GM19099 (cell line): ENCODE results near the gene IFT122.

Experiments used
- POLR2A ChIP-seq: IDR thresholded peaks from 3 replicates; pipeline ENCODE4 v1.6.1; 2011; ENCODE audit warnings: low read depth; ENCODE audit not compliant: insufficient read length; ENCODE audit errors: extremely low read depth

IFT122 gene

DNA sequence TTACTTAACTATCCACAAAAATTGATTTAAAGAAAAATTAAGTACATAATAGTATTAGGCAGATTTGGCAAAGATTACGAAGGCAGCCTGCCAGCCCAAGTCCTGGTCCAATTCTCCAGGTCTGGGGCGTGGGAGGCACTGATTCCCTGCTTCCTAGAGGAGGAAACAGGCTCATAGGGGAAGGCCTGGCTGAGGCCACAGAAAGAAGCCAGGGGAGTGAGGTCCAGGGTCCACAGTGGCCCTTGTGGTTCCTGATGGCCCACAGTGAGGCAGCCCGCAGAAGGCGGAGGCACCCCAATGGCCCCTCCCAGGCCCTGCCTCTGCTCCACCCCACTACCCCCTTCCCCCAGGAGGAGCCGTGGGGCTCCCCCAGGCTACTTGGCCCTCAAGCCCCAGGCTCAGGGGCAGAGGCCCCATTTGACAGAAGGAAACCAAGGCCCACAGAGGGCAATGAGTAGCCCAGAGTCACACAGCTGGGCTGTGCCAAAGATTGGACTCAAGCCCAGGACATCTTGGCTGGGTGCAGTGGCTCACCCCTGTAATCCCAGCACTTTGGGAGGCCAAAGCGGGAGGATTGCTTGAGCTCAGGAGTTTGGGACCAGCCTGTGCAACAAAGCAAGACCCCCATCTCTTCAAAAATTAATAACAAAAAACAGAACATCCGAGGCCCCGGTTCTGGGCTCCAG is 124.0 kb downstream of the IFT122 start:
- no peak for TF ChIP-seq POLR2A

DNA sequence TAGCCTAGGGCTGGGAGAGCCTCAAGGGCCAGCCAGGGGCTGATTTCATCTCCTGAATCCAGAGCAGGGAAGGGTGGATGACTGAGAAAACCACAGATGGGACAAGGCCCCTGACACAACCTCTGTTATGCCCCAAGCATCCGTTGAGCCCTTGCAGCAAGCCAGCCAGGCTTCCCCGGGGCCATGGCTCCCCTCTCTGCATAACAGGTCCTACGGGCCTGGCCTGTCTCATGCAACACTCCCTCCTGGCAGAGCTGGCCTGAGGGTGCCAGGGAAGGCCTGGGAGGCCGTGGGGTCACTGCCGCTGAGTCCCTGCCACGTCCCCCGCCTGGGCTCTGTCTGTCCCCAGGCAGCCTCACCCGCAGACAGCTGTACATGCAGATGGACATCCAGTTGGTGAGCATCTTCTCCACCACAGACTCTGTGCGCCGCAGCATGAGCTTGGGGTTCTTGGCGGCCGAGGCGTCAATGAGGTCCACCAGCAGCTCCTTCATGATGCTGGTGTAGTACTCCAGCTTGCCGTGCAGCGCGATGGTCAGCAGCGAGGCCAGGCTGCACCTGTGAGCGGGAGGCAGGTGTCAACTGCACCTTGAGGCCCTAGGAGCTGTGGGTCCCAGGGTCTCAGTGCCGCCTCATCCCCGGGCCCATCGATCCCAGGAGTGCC is 125.1 kb downstream of the IFT122 start:
- TF ChIP-seq POLR2A: no peak

DNA sequence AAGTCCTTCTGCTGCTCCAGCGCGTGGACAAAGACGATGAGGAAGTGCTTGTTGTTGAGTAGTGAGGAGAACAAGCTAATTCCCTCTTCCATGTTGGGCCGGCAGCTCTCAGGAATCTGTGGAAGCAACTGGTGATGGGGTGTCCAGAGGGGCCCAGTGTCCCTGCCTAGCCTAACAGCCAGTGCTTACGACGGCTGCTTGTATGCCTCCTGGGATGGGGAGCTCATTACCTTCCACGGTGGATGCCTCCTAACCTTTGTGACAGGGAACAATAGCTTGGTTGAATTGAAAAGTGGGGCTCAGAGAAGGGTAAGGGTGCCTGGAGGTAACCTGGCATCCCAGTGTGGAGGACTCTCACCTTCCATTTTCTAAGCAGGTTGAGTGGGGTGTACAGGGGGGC is 125.9 kb downstream of the IFT122 start:
- no peak for TF ChIP-seq POLR2A

DNA sequence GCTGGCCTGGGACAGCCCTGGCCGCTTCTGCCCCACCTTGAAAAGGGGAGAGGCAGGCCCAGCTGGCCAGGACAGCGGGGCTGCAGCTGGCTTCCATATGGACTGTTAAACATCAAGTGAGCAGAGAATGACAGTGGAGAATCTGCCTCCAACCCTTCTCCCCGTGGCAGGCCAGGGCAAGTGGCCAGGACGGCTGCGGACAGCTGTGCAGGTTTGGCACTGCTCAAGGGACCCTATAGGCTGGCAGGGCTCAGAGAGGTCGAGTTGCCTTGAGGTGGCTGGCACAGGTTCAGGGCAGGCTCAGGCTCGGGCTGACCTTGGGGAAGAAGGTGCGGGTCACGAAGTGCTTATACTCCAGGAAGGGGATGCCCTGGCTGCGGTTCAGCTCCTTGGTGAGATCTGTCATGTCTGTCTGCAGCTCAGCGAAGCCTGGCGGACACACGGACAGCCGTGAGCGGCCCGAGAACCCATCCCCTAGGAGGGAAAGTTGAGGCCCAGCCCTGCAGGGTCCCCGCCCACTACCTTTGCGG is 127.2 kb downstream of the IFT122 start:
- TF ChIP-seq POLR2A: no peak

DNA sequence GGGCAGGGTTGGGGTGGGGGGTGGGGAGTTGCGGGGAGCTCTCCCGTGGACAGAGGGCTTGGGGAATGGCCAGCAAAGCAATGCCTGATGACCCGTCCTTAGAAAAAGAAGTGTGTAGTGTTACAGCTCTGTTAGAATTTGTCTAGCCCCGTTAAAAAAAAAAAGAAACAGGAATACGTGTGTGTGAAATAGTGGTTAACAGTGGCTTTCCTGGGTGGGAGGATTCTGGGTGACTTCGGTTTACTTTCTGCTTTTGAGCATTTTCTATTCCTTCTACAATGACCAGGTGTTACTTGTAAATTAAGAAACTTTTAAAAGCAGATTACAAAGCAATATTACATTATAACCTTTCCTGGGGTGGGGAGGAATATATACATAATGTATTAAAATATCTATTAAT is 127.9 kb downstream of the IFT122 start:
- TF ChIP-seq POLR2A: no peak

DNA sequence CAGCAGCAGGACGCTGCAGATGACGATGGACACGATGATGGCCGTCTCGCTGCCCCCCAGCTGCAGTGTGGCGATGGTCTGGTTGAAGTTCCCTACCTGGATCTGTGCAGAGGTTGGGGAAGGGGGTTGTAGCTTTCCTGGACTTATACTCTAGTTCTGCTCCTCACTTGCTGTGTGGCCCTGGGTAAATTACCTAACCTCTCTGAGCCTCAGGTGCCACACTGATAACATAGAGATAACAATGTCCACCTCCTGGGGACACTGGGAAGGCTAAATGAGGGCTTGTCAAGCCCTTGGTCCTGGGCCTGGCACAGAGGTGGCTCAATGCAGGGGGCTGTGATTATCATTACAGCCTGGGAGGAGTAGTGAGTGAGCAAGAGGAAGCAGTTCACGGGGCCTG is 129.8 kb downstream of the IFT122 start:
- TF ChIP-seq POLR2A: no peak
